ENCODE data around the gene KCNH2. TPM values are rescaled to one million over a fixed set of nuclear protein-coding genes. Genes with fewer than 3 reads are reported as not detected.

Gene KCNH2
- total and polyA plus RNA-seq, 4 donors: 0.43 to 2.0 (median 1.3) TPM

DNA sequence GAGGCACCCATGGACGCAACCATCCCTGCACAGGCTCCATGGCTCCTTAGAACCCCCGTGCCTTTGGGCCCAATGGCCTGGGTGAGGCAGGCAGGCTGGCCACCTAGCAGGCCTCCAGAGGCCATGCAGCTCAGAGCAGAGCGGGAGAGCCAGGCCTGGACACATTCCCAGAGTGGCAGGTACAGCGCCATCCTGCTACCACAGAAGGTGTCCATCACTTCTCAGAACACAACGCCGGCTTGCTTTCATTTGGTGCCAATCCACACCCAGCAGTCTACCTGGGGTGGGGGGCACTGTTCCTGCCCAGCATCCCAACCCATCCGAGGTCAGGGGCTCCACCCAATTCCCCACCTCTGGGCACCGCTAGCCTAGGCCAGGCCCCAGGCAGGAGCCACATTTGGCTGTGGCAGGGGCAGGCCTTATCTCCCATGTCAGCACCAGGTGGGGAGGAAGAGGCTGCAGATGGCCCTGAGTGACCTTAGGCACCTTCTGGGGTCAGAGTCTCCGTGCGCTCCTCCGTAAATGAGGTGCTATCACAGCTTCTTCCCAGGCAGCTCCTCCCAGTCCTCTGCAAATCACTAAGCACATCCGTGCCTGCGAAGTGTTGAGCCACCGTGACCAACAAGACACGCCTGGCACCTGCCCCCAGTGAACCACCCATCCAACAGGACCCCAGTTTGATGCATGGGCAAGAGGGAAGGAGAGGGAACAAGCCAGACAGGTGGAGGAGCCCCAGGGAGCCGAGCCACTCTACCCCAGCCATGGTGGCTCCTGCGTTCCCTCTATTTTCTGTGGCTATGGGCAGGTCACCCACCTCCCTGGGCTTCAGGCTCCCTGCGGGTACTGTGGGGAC is 14.2 kb downstream of the KCNH2 start:
- Histone ChIP-seq H3K27me3 (ENCODE audit: control insufficient read depth in 3 of 3, insufficient read depth in 3 of 3, low read length in 2 of 3) (peaks cover 0 to 4% (median 0%) of the 10 kb centered on the region in 3 donors), H3K27ac (ENCODE audit: low read depth in 1 of 2, low read length in 1 of 2) (peak overlapping the region in 1 of 2 donors; percentile 71), H3K9me3 (ENCODE audit: control insufficient read depth in 4 of 4, insufficient read depth in 3 of 4, low read length in 3 of 4) (no peaks in the 10 kb centered on the region), H3K4me1 (ENCODE audit: control insufficient read depth in 5 of 5, insufficient read depth in 5 of 5, low read length in 5 of 5) (peaks cover 0 to 74% (median 20%) of the 10 kb centered on the region in 5 donors), H3K36me3 (ENCODE audit: control insufficient read depth in 4 of 4, insufficient read depth in 4 of 4, low read length in 4 of 4) (no peaks in the 10 kb centered on the region), H3K4me3 (no peak overlapping the region), H3K9ac (ENCODE audit: insufficient read depth in 1 of 2, low read length in 2 of 2) (no peak overlapping the region)
- 78 to 85% methylated on average over 18 of the region's 18 CpGs for WGBS, 2 donors
- no peak for DNase-seq
- ATAC-seq (ENCODE audit: insufficient read depth, low FRiP score): no peak
- TF ChIP-seq, protein P1, sequence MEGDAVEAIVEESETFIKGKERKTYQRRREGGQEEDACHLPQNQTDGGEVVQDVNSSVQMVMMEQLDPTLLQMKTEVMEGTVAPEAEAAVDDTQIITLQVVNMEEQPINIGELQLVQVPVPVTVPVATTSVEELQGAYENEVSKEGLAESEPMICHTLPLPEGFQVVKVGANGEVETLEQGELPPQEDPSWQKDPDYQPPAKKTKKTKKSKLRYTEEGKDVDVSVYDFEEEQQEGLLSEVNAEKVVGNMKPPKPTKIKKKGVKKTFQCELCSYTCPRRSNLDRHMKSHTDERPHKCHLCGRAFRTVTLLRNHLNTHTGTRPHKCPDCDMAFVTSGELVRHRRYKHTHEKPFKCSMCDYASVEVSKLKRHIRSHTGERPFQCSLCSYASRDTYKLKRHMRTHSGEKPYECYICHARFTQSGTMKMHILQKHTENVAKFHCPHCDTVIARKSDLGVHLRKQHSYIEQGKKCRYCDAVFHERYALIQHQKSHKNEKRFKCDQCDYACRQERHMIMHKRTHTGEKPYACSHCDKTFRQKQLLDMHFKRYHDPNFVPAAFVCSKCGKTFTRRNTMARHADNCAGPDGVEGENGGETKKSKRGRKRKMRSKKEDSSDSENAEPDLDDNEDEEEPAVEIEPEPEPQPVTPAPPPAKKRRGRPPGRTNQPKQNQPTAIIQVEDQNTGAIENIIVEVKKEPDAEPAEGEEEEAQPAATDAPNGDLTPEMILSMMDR (IDR thresholded peaks at IDR 0.05; ENCODE audit: control extremely low read depth, extremely low read depth): no peak

DNA sequence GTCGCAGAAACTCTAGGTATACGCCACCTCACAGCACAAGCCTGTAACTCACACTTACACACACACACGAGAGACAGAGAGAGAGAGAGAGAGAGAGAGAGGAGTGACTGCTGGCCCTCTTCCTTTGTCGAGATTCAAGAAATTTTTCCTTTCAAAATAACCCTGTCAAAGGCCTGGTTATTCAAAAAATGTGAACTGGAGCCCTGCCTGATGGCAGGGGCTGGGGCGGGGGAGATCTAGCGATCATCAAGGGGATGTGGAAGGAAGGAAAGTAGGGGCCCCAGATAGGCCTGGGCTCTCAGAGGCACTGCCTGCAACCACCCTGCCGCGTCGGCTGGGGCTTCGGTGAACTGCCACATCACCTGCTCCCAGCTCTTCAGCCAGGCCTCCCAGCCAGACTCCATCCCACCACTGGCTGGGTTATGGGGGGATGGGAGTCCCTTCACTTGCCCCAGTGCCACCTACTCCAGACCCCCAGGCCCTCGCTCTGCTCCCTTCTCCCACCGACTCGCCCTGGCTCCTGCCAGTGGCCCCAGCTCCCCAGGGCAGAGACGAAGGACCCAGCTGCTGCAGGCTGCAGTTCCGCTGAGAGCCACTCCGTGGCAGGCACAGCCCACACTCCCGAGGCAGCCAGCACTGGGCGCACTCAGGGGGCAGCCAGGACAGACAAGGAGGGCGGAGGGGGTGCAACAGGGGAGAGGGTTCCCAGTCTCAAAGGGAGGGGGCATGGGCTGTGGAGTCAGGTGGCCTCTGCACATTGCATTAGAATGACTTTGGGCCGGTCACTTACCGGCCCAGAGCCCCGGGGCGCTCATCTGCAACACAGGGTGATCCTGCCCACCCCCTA is 15.3 kb downstream of the KCNH2 start:
- Histone ChIP-seq H3K9ac (ENCODE audit: insufficient read depth in 1 of 2, low read length in 2 of 2) (peak overlapping the region in 1 of 2 donors; percentile 11), H3K4me1 (ENCODE audit: control insufficient read depth in 5 of 5, insufficient read depth in 5 of 5, low read length in 5 of 5) (peaks cover 0 to 64% (median 11%) of the 10 kb centered on the region in 5 donors), H3K4me3 (no peak overlapping the region), H3K9me3 (ENCODE audit: control insufficient read depth in 4 of 4, insufficient read depth in 3 of 4, low read length in 3 of 4) (no peaks in the 10 kb centered on the region), H3K27ac (ENCODE audit: low read depth in 1 of 2, low read length in 1 of 2) (peak overlapping the region; percentile 33 to 71), H3K36me3 (ENCODE audit: control insufficient read depth in 4 of 4, insufficient read depth in 4 of 4, low read length in 4 of 4) (no peaks in the 10 kb centered on the region), H3K27me3 (ENCODE audit: control insufficient read depth in 3 of 3, insufficient read depth in 3 of 3, low read length in 2 of 3) (peaks cover 0 to 9% (median 0%) of the 10 kb centered on the region in 3 donors)
- TF ChIP-seq, protein P1 (IDR thresholded peaks at IDR 0.05; ENCODE audit: control extremely low read depth, extremely low read depth): peak; percentile 90
- ATAC-seq (ENCODE audit: insufficient read depth, low FRiP score) (peak; percentile 74), DNase-seq (peak; percentile 77 to 82 (median 79))
- WGBS, 2 donors: 32% methylated on average over 23 of the region's 23 CpGs

DNA sequence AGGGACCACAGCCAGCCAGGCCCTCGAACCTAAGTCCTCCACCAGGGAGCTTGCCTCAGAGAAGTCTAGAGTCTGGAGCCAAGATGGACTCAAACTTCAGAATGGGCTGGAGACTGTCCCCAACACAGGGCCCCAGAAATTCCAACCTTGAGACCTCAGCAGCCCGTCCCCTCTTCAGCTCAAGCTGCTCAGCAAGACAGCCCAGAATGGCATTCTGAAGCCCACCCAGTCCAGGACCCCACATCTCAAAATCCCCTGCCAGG is 15.9 kb downstream of the KCNH2 start:
- peak overlapping the region in 1 of 2 donors; percentile 11 for H3K9ac ChIP-seq (ENCODE audit: insufficient read depth in 1 of 2, low read length in 2 of 2)
- H3K27ac ChIP-seq (ENCODE audit: low read depth in 1 of 2, low read length in 1 of 2): peak overlapping the region; percentile 33 to 71
- TF ChIP-seq, protein P1 (IDR thresholded peaks at IDR 0.05; ENCODE audit: control extremely low read depth, extremely low read depth): no peak
- H3K9me3 ChIP-seq (ENCODE audit: control insufficient read depth in 4 of 4, insufficient read depth in 3 of 4, low read length in 3 of 4): no peaks in the 10 kb centered on the region
- peaks cover 0 to 64% (median 8%) of the 10 kb centered on the region in 5 donors for H3K4me1 ChIP-seq (ENCODE audit: control insufficient read depth in 5 of 5, insufficient read depth in 5 of 5, low read length in 5 of 5)
- no peak for ATAC-seq (ENCODE audit: insufficient read depth, low FRiP score)
- 47 to 70% methylated on average over 2 of the region's 2 CpGs for WGBS, 2 donors
- H3K36me3 ChIP-seq (ENCODE audit: control insufficient read depth in 4 of 4, insufficient read depth in 4 of 4, low read length in 4 of 4): no peaks in the 10 kb centered on the region
- H3K27me3 ChIP-seq (ENCODE audit: control insufficient read depth in 3 of 3, insufficient read depth in 3 of 3, low read length in 2 of 3): peaks cover 0 to 9% (median 0%) of the 10 kb centered on the region in 3 donors
- no peak overlapping the region for H3K4me3 ChIP-seq
- DNase-seq: peak in 2 of 3 donors; percentile 59 to 70

Data from lung (tissue), 12 donors.